ENCODE measurements around the gene TMUB2.

Gene TMUB2

DNA sequence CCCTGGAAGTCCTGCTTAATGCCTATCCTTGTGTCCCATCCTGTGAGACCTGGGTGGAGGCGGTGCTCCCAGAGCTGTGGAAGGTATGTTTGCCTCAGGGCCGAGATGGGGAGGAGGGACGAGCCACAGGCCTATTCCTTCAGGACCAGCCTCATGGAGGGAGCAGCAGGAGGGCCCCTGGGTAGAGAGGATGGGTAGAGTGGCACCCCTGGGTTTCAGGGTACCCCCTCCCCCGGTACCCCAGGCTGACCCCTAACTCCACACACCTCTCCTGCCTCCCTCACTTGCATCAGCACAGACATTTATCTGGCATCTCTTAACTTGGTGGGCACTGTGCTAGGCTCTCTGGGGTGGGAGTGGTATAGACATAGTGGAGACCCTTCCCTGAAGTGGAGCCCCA, 9.1 kb upstream of the TMUB2 start:
- no peak for DNase-seq

DNA sequence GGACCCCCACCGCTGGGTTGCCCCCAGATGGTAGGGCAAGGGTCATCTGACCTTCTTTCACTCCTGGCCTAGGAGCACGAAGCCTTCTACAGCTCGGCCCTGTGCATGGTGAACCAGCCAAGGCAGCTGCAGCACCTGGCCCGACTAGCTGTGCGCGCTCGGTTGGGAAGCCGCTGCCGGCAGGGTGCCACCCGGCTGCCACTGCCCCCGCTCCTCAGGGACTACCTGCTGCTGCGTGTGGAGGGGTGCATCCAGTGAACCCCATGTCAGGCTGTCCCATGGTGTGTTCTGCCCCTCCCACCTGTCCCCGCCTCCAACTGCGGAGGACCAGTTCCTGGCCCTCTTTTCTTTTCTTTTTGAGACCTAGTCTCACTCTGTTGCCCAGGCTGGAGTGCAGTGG, 8.6 kb upstream of the TMUB2 start:
- DNase-seq = no peak

DNA sequence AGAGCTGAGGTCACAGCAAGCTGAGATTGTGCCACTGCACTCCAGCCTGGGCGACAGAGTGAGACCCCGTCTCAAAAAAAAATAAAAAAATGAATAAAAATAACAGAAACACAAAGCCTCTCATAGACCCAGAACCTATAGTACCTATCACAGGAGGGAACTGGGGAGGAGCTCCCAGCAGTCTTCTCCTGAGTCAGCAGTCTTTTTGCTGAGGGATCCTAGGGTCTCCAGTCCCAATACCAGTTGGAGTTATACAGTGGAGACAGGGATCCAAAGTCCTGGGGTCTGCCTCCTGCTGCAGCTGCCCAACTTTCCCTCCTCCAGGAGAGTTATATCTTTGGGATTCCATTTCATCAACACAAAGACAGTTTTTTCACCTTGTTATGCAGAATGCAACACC, 3.7 kb upstream of the TMUB2 start:
- DNase-seq = no peak

- no peak for DNase-seq
Observed at GRCh38 chr17:44184212-44184810, 2.5 kb upstream of the TMUB2 start.

GRCh38 chr17:44187131-44187899, 543 bp downstream of the TMUB2 start:
- no peak for DNase-seq

- DNase-seq = no peak
Observed at GRCh38 chr17:44188576-44189403, 2.0 kb downstream of the TMUB2 start.

DNA sequence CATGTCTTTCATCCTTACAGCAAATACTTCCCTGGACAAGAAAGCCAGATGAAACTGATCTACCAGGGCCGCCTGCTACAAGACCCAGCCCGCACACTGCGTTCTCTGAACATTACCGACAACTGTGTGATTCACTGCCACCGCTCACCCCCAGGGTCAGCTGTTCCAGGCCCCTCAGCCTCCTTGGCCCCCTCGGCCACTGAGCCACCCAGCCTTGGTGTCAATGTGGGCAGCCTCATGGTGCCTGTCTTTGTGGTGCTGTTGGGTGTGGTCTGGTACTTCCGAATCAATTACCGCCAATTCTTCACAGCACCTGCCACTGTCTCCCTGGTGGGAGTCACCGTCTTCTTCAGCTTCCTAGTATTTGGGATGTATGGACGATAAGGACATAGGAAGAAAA, 3.7 kb downstream of the TMUB2 start:
- DNase-seq = no peak

DNA sequence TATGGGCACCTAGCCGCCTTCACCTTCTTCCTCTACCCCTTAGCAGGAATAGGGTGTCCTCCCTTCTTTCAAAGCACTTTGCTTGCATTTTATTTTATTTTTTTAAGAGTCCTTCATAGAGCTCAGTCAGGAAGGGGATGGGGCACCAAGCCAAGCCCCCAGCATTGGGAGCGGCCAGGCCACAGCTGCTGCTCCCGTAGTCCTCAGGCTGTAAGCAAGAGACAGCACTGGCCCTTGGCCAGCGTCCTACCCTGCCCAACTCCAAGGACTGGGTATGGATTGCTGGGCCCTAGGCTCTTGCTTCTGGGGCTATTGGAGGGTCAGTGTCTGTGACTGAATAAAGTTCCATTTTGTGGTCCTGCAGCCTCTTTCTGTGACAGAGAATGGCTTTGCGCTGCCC, 4.6 kb downstream of the TMUB2 start:
- no peak for DNase-seq

- no peak for DNase-seq
Observed at GRCh38 chr17:44191941-44192496, 5.2 kb downstream of the TMUB2 start.

GRCh38 chr17:44192750-44193149, 6.0 kb downstream of the TMUB2 start:
- DNase-seq = no peak

DNA sequence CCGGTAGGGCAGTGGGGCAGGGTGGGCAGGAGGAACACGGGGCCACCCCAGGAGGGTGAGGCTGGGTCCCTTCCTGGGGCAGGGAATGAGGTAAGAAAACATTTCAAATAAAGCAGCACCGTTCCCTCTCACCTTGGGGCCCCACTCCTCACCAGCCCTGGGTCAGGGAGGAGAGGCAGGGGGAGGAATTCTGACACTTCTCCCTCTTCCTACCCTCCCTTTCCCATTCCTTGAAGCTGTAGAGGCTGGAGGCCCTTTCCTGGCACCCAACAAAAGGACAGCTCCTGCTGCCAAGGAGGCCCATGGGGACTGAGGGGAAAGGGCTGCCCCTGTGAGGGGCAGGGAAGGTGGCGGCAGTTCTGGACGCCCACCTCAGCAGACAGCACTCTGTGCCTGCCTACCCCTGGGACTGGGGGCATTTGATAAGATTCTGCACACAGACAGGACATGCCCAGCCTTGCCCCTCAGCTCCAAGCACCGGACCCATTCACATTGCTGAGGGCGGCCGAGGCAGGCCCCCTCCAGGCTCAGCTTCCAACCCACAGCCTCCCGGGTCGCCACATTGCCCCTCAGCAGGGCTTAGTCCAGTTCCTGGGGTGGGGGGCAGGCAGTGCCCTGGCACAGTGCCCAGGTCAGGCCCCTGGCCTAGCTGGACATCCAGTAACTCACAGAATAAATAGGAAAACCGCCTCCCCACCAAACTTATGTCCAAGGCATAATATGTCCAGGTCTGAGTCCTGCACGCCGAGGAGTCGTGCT, 6.7 kb downstream of the TMUB2 start:
- DNase-seq = no peak

GRCh38 chr17:44197107-44197506, 10.3 kb downstream of the TMUB2 start:
- DNase-seq = no peak

DNA sequence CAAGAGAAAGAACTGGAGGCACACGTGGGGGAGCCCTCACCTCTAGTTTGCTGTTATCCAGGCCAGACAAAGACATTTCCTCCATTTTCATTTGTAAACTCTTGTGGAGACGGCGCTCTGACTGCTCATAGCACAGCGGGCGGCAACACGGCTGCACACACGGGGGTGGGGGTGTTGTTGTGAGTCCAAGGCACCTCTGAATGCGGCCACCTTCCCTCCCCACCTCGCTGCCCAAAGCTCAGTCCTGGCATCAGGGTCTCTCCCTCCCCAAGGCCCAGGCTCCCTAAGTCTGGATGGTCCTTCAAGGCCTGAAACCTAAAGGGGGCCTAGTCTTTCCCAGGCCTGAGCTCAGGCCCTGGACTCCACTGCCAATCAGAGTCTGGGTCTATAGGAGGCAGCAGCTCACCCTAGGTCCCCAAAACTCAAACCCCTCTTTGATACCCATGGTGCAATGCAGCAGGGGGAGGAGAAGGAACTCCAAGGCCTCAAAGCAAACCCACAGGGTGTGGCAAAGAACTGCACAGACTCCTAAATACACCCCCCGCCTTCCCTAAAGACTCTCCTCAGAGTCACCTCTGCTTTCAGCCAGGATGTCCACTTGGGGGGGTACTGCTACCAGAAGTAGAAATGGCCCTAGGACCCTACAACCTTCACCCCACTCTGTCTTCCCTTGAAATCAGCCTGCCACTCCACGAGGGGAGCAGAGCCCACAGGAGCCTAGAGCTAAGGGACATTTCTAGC, 11.4 kb downstream of the TMUB2 start:
- DNase-seq = peak; percentile 75

DNA sequence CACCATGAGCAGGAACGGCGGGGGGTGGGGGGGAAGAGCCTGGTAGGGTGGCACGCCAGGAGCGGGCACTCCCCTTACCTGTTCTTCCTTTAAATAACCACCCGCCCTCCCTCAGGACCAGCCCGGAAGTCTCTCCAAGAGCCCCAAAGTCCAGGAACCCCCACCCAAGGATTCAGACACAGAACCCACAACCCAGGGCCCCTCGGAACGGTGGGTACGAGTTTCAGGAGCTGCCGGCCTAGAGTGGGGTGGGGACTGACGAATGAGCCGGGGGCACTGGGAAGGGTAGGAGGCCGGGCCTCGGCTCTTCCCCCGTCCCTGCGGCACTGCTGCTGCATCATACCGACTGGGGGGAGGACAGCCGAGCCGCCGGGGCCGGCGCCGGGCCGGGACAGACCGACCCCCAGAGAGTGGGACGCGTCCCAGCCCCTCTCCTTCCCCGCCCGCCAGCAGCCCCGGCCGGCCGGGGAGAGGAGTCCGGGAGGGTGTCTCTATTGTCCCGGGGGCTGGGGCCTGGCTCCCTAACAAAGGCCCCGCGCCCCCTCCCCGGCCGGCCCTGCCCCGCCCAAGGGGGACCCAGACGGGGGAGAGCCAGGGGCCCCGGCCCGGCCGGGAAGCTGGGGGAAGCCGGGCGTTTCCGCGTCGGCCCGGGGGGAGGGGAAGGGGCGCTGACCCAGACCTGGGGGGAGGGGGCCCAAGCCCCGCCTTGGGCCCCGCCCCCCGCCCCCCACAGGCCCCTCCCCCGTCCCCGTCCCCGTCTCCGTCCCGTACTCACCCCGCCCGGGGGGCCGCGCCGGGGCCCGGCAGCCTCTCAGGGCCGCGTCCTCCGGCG, 12.2 kb downstream of the TMUB2 start:
- DNase-seq = peak; percentile 86

- DNase-seq = peak; percentile 100
Observed at GRCh38 chr17:44199553-44200477, 13.0 kb downstream of the TMUB2 start, which contains the start of gene ATXN7L3. Gene ATXN7L3 (minus strand): TSS chr17:44199884. CDS start chr17:44198070, 1,814 bp downstream.

DNA sequence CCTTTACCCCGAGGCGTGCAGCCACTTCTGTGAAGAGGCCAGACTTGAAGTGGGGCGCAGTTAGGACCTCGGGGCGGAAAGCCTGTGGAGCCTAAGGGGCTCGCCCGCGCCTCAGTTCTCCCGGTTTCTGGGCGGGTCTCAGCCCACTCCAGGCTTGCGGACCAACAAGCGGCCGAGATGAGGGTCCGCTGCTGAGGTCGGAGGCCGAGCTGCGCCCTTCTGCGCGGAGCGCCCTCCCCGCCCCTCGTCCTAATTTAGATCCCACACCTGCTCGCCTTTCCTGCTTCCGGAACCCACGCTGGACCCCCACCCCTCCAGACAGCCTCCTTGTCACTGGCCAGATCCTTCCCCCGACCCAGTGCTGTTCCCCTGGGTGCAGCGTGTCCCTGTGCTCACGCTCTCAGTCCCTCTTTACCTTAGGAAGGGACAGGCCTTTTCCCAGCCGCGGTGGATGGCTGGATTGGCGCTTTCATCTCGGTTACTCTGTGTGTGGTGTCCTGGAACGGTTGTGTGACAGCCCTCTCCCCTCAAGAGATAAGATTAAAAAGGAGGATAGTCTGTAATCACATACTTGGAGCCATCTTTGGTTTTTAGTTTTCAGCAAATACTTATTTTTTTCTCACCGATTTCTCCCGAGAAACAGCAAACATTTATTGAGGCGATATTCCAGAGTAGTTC, 13.8 kb downstream of the TMUB2 start:
- no peak for DNase-seq

- no peak for DNase-seq
Observed at GRCh38 chr17:44202756-44203155, 16.0 kb downstream of the TMUB2 start.

DNA sequence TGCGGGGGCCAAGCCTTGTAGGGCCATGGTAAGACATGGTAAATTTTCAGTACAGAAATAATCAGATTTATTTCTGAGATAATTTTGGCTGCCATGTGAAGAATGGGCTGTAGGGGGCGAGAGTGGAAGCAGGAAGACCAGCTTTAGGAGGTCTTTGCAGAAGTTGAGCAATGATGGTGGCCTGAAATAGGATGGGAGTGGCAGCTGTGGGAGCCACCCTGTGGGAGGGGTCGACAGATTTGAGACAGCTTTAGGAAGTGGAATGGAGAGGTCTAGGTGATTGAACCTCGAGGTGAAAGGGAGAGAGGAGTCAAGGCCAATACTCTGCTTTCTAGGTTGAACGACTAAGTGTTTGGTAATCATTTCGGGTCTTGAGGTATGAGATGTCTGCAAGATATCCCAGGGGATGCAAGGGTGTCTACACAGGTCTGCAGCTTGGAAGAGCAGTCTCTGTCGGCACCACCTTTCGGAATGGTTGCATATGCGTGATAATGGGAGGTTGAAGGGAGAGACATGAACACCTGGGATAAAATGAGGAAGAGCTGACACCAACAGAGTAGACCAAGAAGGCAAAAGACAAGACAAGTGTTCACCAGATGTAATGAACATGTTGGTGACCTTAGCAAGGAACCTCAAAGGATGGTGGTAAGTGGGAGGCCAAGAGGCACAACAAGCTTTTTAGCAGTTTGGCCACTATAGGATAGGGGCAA, 17.1 kb downstream of the TMUB2 start:
- DNase-seq = peak; percentile 74
